ENCODE results near the gene MMD.

DNA sequence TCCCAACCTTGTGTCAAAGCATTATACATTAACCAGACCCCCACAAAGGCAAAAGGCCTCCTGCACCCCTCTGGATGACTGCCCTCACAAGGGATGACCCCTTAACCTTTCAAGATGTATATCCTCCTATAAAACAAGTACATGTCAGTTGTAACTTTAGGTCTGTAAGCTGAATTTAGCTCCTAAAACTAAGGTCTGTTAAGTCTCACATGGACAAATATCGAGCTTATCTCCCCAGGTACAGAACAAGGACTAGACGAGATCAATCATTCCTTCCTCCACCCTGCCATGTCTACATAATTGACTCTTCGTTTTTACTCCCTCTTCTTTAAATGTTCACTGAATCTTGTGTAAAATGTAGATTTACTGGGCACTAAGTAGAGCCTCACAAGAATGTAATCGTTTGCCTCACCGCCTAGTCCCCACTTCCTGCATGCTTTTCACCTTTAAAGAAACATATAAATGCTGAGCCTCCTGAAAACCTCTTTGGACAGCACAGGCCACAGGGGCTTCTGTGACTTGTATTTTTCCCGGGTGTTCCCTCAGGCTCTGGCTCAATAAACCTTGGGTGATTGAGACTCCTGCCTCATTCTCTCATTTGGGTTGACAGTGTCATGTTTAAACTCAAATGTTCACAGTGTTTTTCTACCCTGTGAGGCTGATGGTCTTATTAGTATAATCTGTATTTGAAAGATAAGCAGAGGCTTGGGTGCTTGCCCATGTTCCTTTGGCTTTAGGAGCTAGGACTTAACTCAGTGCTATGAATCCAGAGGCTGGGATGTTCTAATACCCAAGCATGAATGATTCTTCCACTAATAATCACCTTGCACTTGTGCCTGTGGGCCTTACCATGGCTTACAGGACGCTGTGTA lies 37.6 kb downstream of the MMD start:
- no peak for TF ChIP-seq POLR2AphosphoS5 (IDR thresholded peaks at IDR 0.05; ENCODE audit: low read depth)
- TF ChIP-seq, protein P1, sequence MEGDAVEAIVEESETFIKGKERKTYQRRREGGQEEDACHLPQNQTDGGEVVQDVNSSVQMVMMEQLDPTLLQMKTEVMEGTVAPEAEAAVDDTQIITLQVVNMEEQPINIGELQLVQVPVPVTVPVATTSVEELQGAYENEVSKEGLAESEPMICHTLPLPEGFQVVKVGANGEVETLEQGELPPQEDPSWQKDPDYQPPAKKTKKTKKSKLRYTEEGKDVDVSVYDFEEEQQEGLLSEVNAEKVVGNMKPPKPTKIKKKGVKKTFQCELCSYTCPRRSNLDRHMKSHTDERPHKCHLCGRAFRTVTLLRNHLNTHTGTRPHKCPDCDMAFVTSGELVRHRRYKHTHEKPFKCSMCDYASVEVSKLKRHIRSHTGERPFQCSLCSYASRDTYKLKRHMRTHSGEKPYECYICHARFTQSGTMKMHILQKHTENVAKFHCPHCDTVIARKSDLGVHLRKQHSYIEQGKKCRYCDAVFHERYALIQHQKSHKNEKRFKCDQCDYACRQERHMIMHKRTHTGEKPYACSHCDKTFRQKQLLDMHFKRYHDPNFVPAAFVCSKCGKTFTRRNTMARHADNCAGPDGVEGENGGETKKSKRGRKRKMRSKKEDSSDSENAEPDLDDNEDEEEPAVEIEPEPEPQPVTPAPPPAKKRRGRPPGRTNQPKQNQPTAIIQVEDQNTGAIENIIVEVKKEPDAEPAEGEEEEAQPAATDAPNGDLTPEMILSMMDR (IDR thresholded peaks at IDR 0.05; ENCODE audit: insufficient read depth, low read length): no peak

All from HL-60 (cell line).